ENCODE data around the gene SPOP.
A peak's percentile ranks its signal among the peaks of the same experiment; 100 is the strongest.
"Not testable (repeated sequence)": the region's sequence is repeated elsewhere in the genome, so short reads cannot be mapped to it uniquely, and the experiment has no call there.

SPOP gene

GRCh38 chr17:49574323-49574781, 103.5 kb downstream of the SPOP start:
- H3K4me3 Mint-ChIP-seq = no peak overlapping the region
- H3K36me3 Mint-ChIP-seq = no peaks in the 10 kb centered on the region
- no peaks in the 10 kb centered on the region for H3K9me3 Mint-ChIP-seq (ENCODE audit: low read depth)
- peaks cover 8% of the 10 kb centered on the region for H3K4me1 Mint-ChIP-seq (ENCODE audit: low read depth)
- H3K27ac Mint-ChIP-seq = no peak overlapping the region
- peaks cover 16% of the 10 kb centered on the region for H3K27me3 Mint-ChIP-seq

- Mint-ChIP-seq H3K4me3 (no peak overlapping the region), H3K36me3 (no peaks in the 10 kb centered on the region), H3K4me1 (ENCODE audit: low read depth) (peaks cover 8% of the 10 kb centered on the region), H3K27me3 (peaks cover 16% of the 10 kb centered on the region), H3K9me3 (ENCODE audit: low read depth) (no peaks in the 10 kb centered on the region), H3K27ac (no peak overlapping the region)
These were observed 104.2 kb downstream of the SPOP start for GRCh38 chr17:49573510-49574322.

GRCh38 chr17:49572806-49573420, 105.0 kb downstream of the SPOP start:
- H3K4me1 Mint-ChIP-seq (ENCODE audit: low read depth) = peaks cover 12% of the 10 kb centered on the region
- no peaks in the 10 kb centered on the region for H3K9me3 Mint-ChIP-seq (ENCODE audit: low read depth)
- H3K27ac Mint-ChIP-seq = no peak overlapping the region
- H3K4me3 Mint-ChIP-seq = no peak overlapping the region
- no peaks in the 10 kb centered on the region for H3K36me3 Mint-ChIP-seq
- H3K27me3 Mint-ChIP-seq = peaks cover 16% of the 10 kb centered on the region

- Mint-ChIP-seq H3K4me1 (ENCODE audit: low read depth) (peaks cover 14% of the 10 kb centered on the region), H3K27ac (no peak overlapping the region), H3K9me3 (ENCODE audit: low read depth) (no peaks in the 10 kb centered on the region), H3K27me3 (peaks cover 10% of the 10 kb centered on the region), H3K36me3 (no peaks in the 10 kb centered on the region), H3K4me3 (no peak overlapping the region)
These were observed 105.7 kb downstream of the SPOP start for GRCh38 chr17:49572226-49572625.

GRCh38 chr17:49571764-49572163, 106.1 kb downstream of the SPOP start:
- Mint-ChIP-seq H3K4me3 (no peak overlapping the region), H3K27me3 (peaks cover 10% of the 10 kb centered on the region)

GRCh38 chr17:49571283-49571682, 106.6 kb downstream of the SPOP start:
- Mint-ChIP-seq H3K36me3 (no peaks in the 10 kb centered on the region), H3K4me3 (peak overlapping the region; percentile 4), H3K27ac (no peak overlapping the region), H3K27me3 (peaks cover 10% of the 10 kb centered on the region), H3K9me3 (ENCODE audit: low read depth) (no peaks in the 10 kb centered on the region), H3K4me1 (ENCODE audit: low read depth) (peaks cover 12% of the 10 kb centered on the region)

More at GRCh38 chr17:49571764-49572163, 106.1 kb downstream of the SPOP start:
- Mint-ChIP-seq H3K4me1 (ENCODE audit: low read depth) (peaks cover 11% of the 10 kb centered on the region), H3K27ac (no peak overlapping the region), H3K36me3 (no peaks in the 10 kb centered on the region), H3K9me3 (ENCODE audit: low read depth) (no peaks in the 10 kb centered on the region)

- no peak overlapping the region for H3K27ac Mint-ChIP-seq
- H3K36me3 Mint-ChIP-seq = no peaks in the 10 kb centered on the region
- peaks cover 10% of the 10 kb centered on the region for H3K27me3 Mint-ChIP-seq
- H3K9me3 Mint-ChIP-seq (ENCODE audit: low read depth) = no peaks in the 10 kb centered on the region
- peak overlapping the region; percentile 92 for H3K4me3 Mint-ChIP-seq
- H3K4me1 Mint-ChIP-seq (ENCODE audit: low read depth) = peaks cover 17% of the 10 kb centered on the region
These were observed 107.2 kb downstream of the SPOP start for GRCh38 chr17:49570540-49571242.

- H3K27me3 Mint-ChIP-seq; H3K9me3 Mint-ChIP-seq (ENCODE audit: low read depth); H3K36me3 Mint-ChIP-seq; H3K27ac Mint-ChIP-seq; H3K4me3 Mint-ChIP-seq: not testable (repeated sequence)
- H3K4me1 Mint-ChIP-seq (ENCODE audit: low read depth) = peaks cover 19% of the 10 kb centered on the region
These were observed 109.2 kb downstream of the SPOP start for GRCh38 chr17:49568695-49569047.

- Mint-ChIP-seq H3K27me3 (peaks cover 2% of the 10 kb centered on the region), H3K27ac (peak overlapping the region; percentile 28), H3K36me3 (no peaks in the 10 kb centered on the region), H3K4me1 (ENCODE audit: low read depth) (peaks cover 19% of the 10 kb centered on the region), H3K9me3 (ENCODE audit: low read depth) (no peaks in the 10 kb centered on the region), H3K4me3 (peak overlapping the region; percentile 70)
These were observed 109.8 kb downstream of the SPOP start for GRCh38 chr17:49567871-49568694.

- peaks cover 2% of the 10 kb centered on the region for H3K27me3 Mint-ChIP-seq
- peaks cover 19% of the 10 kb centered on the region for H3K4me1 Mint-ChIP-seq (ENCODE audit: low read depth)
- no peaks in the 10 kb centered on the region for H3K9me3 Mint-ChIP-seq (ENCODE audit: low read depth)
- H3K27ac Mint-ChIP-seq = no peak overlapping the region
- no peak overlapping the region for H3K4me3 Mint-ChIP-seq
- H3K36me3 Mint-ChIP-seq = no peaks in the 10 kb centered on the region
These were observed 110.8 kb downstream of the SPOP start for GRCh38 chr17:49567104-49567521.

- H3K36me3 Mint-ChIP-seq = no peaks in the 10 kb centered on the region
- no peak overlapping the region for H3K4me3 Mint-ChIP-seq
- H3K9me3 Mint-ChIP-seq (ENCODE audit: low read depth) = no peaks in the 10 kb centered on the region
- peaks cover 19% of the 10 kb centered on the region for H3K4me1 Mint-ChIP-seq (ENCODE audit: low read depth)
- H3K27me3 Mint-ChIP-seq = peaks cover 2% of the 10 kb centered on the region
- no peak overlapping the region for H3K27ac Mint-ChIP-seq
These were observed 111.2 kb downstream of the SPOP start for GRCh38 chr17:49566668-49567071.

- Mint-ChIP-seq H3K9me3 (ENCODE audit: low read depth) (no peaks in the 10 kb centered on the region), H3K36me3 (no peaks in the 10 kb centered on the region), H3K4me3 (no peak overlapping the region), H3K27ac (no peak overlapping the region), H3K4me1 (ENCODE audit: low read depth) (peaks cover 19% of the 10 kb centered on the region), H3K27me3 (no peaks in the 10 kb centered on the region)
These were observed 111.9 kb downstream of the SPOP start for GRCh38 chr17:49565948-49566491.

- no peaks in the 10 kb centered on the region for H3K36me3 Mint-ChIP-seq
- peaks cover 15% of the 10 kb centered on the region for H3K4me1 Mint-ChIP-seq (ENCODE audit: low read depth)
- H3K27ac Mint-ChIP-seq = no peak overlapping the region
- no peaks in the 10 kb centered on the region for H3K27me3 Mint-ChIP-seq
- no peaks in the 10 kb centered on the region for H3K9me3 Mint-ChIP-seq (ENCODE audit: low read depth)
- H3K4me3 Mint-ChIP-seq = no peak overlapping the region
These were observed 113.3 kb downstream of the SPOP start for GRCh38 chr17:49564638-49565037.

- H3K4me3 Mint-ChIP-seq = no peak overlapping the region
- peaks cover 5% of the 10 kb centered on the region for H3K4me1 Mint-ChIP-seq (ENCODE audit: low read depth)
- no peak overlapping the region for H3K27ac Mint-ChIP-seq
- H3K36me3 Mint-ChIP-seq = no peaks in the 10 kb centered on the region
- H3K9me3 Mint-ChIP-seq (ENCODE audit: low read depth) = no peaks in the 10 kb centered on the region
- peaks cover 2% of the 10 kb centered on the region for H3K27me3 Mint-ChIP-seq
These were observed 120.4 kb downstream of the SPOP start for GRCh38 chr17:49557312-49558024.

Measured in activated naive CD8-positive, alpha-beta T cell (primary cell).